Mesendoderm (in vitro differentiated cells): Measurements from ENCODE around the gene SIX2.

ENCODE experiments used
- DNase-seq: peaks from one replicate; pipeline ENCODE4 v3.0.0; 2013
- H2AK5ac ChIP-seq: 2 replicates; pipeline ENCODE4 v1.6.1; 2013; ENCODE audit warnings: low read length, inconsistent platforms
- H2BK120ac ChIP-seq: 2 replicates; pipeline ENCODE4 v1.6.1; 2013; ENCODE audit warnings: low read depth, mild to moderate bottlenecking, low read length, moderate library complexity, mixed read lengths
- H2BK15ac ChIP-seq: replicated peaks from 2 replicates; pipeline ENCODE4 v1.6.1; 2013; ENCODE audit warnings: low read depth, mild to moderate bottlenecking, moderate library complexity
- H2BK5ac ChIP-seq: 2 replicates; pipeline ENCODE4 v1.6.1; 2013; ENCODE audit warnings: low read length, inconsistent platforms
- H3K18ac ChIP-seq: 2 replicates; pipeline ENCODE4 v1.6.1; 2013; ENCODE audit warnings: mild to moderate bottlenecking, low read length, mixed read lengths
- H3K23ac ChIP-seq: one replicate; pipeline ENCODE4 v1.6.1; 2013; ENCODE audit warnings: low read length
- H3K27ac ChIP-seq: 2 replicates; pipeline ENCODE4 v1.5.1; 2013; ENCODE audit warnings: low read depth, mild to moderate bottlenecking, inconsistent platforms, low read length, moderate library complexity
- H3K27me3 ChIP-seq: 2 replicates; pipeline ENCODE4 v1.6.1; 2013; ENCODE audit warnings: low read length, control low read depth, mild to moderate bottlenecking, inconsistent platforms; ENCODE audit not compliant: insufficient read depth, poor library complexity
- H3K36me3 ChIP-seq: 2 replicates; pipeline ENCODE4 v1.6.1; 2013; ENCODE audit warnings: low read length, inconsistent platforms; ENCODE audit not compliant: control insufficient read depth, insufficient read depth
- H3K4ac ChIP-seq: one replicate; pipeline ENCODE4 v1.6.1; 2013; ENCODE audit warnings: low read depth, mild to moderate bottlenecking, low read length, moderate library complexity
- H3K4me1 ChIP-seq: 2 replicates; pipeline ENCODE4 v1.6.1; 2013; ENCODE audit warnings: low read depth, low read length, inconsistent platforms; ENCODE audit not compliant: control insufficient read depth
- H3K4me2 ChIP-seq: 2 replicates; pipeline ENCODE4 v1.6.1; 2013; ENCODE audit warnings: low read length
- H3K4me3 ChIP-seq: 2 replicates; pipeline ENCODE4 v1.5.1; 2013; ENCODE audit warnings: mild to moderate bottlenecking, low read length
- H3K56ac ChIP-seq: one replicate; pipeline ENCODE4 v1.6.1; 2013; ENCODE audit warnings: low read length
- H3K79me1 ChIP-seq: 2 replicates; pipeline ENCODE4 v1.6.1; 2013; ENCODE audit warnings: low read length, inconsistent platforms
- H3K79me2 ChIP-seq: 2 replicates; pipeline ENCODE4 v1.6.1; 2013; ENCODE audit warnings: mild to moderate bottlenecking, low read length; ENCODE audit not compliant: control insufficient read depth, insufficient read depth
- H3K9ac ChIP-seq: 2 replicates; pipeline ENCODE4 v1.6.1; 2013; ENCODE audit warnings: low read length, inconsistent platforms
- H4K5ac ChIP-seq: one replicate; pipeline ENCODE4 v1.6.1; 2013; ENCODE audit warnings: low read length
- H4K8ac ChIP-seq: one replicate; pipeline ENCODE4 v1.6.1; 2013; ENCODE audit warnings: low read depth, mild to moderate bottlenecking, control low read depth, low read length, moderate library complexity
- whole genome bisulfite sequencing: extraction: QIAGEN DNeasy Blood & Tissue Kit; methylation state at CpG from one replicate; pipeline ENCODE4 v1.1.7; 2013; ENCODE audit warnings: low lambda C conversion rate, missing lambda C conversion rate; ENCODE audit not compliant: insufficient coverage; ENCODE audit errors: extremely low coverage; 5-methylcytosine and 5-hydroxymethylcytosine counted together

The SIX2 gene

GRCh38 chr2:45011621-45012602 is 2.7 kb upstream of the SIX2 start:
- H3K4ac ChIP-seq: no peak overlapping the region
- no peak overlapping the region for H3K56ac ChIP-seq
- no peak overlapping the region for H2AK5ac ChIP-seq
- no peaks in the 10 kb centered on the region for H3K79me1 ChIP-seq
- H4K5ac ChIP-seq: no peak overlapping the region
- DNase-seq: no peak
- H3K18ac ChIP-seq: no peak overlapping the region
- no peaks in the 10 kb centered on the region for H3K4me1 ChIP-seq
- H2BK5ac ChIP-seq: no peak overlapping the region
- WGBS: no CpG with 5 or more reads among the region's 10 CpGs
- no peaks in the 10 kb centered on the region for H3K79me2 ChIP-seq
- H3K27ac ChIP-seq: no peak overlapping the region
- no peaks in the 10 kb centered on the region for H3K36me3 ChIP-seq
- no peak overlapping the region for H2BK15ac ChIP-seq
- H3K27me3 ChIP-seq: peaks cover 49% of the 10 kb centered on the region
- H2BK120ac ChIP-seq: no peak overlapping the region
- peak overlapping the region; percentile 75 for H3K23ac ChIP-seq
- no peak overlapping the region for H3K4me3 ChIP-seq
- no peak overlapping the region for H3K4me2 ChIP-seq
- H3K9ac ChIP-seq: no peak overlapping the region
- no peak overlapping the region for H4K8ac ChIP-seq

- no peak overlapping the region for H3K23ac ChIP-seq
- no peaks in the 10 kb centered on the region for H3K79me1 ChIP-seq
- H3K36me3 ChIP-seq: no peaks in the 10 kb centered on the region
- DNase-seq: no peak
- no peak overlapping the region for H3K4me3 ChIP-seq
- H4K5ac ChIP-seq: no peak overlapping the region
- no peaks in the 10 kb centered on the region for H3K4me1 ChIP-seq
- H2BK120ac ChIP-seq: no peak overlapping the region
- no peak overlapping the region for H3K56ac ChIP-seq
- WGBS: no CpG with 5 or more reads among the region's 3 CpGs
- no peak overlapping the region for H3K18ac ChIP-seq
- H2BK15ac ChIP-seq: no peak overlapping the region
- no peak overlapping the region for H3K4ac ChIP-seq
- H3K27ac ChIP-seq: no peak overlapping the region
- H3K27me3 ChIP-seq: peaks cover 57% of the 10 kb centered on the region
- no peak overlapping the region for H3K9ac ChIP-seq
- H3K79me2 ChIP-seq: no peaks in the 10 kb centered on the region
- no peak overlapping the region for H4K8ac ChIP-seq
- H2BK5ac ChIP-seq: no peak overlapping the region
- H3K4me2 ChIP-seq: no peak overlapping the region
- H2AK5ac ChIP-seq: no peak overlapping the region
Measured at GRCh38 chr2:45011121-45011520, 1.9 kb upstream of the SIX2 start.

GRCh38 chr2:45010702-45011012 is 1.4 kb upstream of the SIX2 start:
- Histone ChIP-seq H3K18ac (peak overlapping the region; percentile 28), H3K36me3 (no peaks in the 10 kb centered on the region), H2AK5ac (no peak overlapping the region), H3K27ac (no peak overlapping the region), H3K23ac (no peak overlapping the region), H3K4me1 (no peaks in the 10 kb centered on the region), H3K4ac (no peak overlapping the region), H2BK5ac (no peak overlapping the region), H4K8ac (no peak overlapping the region), H4K5ac (no peak overlapping the region), H3K56ac (peak overlapping the region; percentile 79), H3K4me2 (peak overlapping the region; percentile 49), H3K79me2 (no peaks in the 10 kb centered on the region), H3K9ac (peak overlapping the region; percentile 68), H3K4me3 (peak overlapping the region; percentile 15), H2BK120ac (no peak overlapping the region), H2BK15ac (no peak overlapping the region), H3K27me3 (peaks cover 61% of the 10 kb centered on the region), H3K79me1 (no peaks in the 10 kb centered on the region)
- no CpG with 5 or more reads among the region's 5 CpGs for WGBS
- no peak for DNase-seq

GRCh38 chr2:45009928-45010701 is 863 bp upstream of the SIX2 start:
- no peaks in the 10 kb centered on the region for H3K36me3 ChIP-seq
- no peak overlapping the region for H4K8ac ChIP-seq
- H3K4me1 ChIP-seq: no peaks in the 10 kb centered on the region
- H3K56ac ChIP-seq: peak overlapping the region; percentile 79
- H2AK5ac ChIP-seq: no peak overlapping the region
- H2BK5ac ChIP-seq: no peak overlapping the region
- H3K9ac ChIP-seq: peak overlapping the region; percentile 68
- WGBS: no CpG with 5 or more reads among the region's 56 CpGs
- H3K27me3 ChIP-seq: peaks cover 66% of the 10 kb centered on the region
- peak overlapping the region; percentile 15 for H3K4me3 ChIP-seq
- peak; percentile 88 for DNase-seq
- no peak overlapping the region for H3K4ac ChIP-seq
- H3K79me1 ChIP-seq: no peaks in the 10 kb centered on the region
- no peak overlapping the region for H2BK120ac ChIP-seq
- H3K27ac ChIP-seq: no peak overlapping the region
- H3K18ac ChIP-seq: peak overlapping the region; percentile 28
- H2BK15ac ChIP-seq: no peak overlapping the region
- H3K4me2 ChIP-seq: peak overlapping the region; percentile 49
- H3K79me2 ChIP-seq: no peaks in the 10 kb centered on the region
- H3K23ac ChIP-seq: no peak overlapping the region
- H4K5ac ChIP-seq: no peak overlapping the region

- peaks cover 79% of the 10 kb centered on the region for H3K27me3 ChIP-seq
- peak overlapping the region; percentile 13 for H3K18ac ChIP-seq
- H4K5ac ChIP-seq: no peak overlapping the region
- H3K4me1 ChIP-seq: no peaks in the 10 kb centered on the region
- peak overlapping the region; percentile 78 for H3K56ac ChIP-seq
- no peaks in the 10 kb centered on the region for H3K79me2 ChIP-seq
- no peak overlapping the region for H2BK120ac ChIP-seq
- H3K36me3 ChIP-seq: no peaks in the 10 kb centered on the region
- WGBS: no CpG with 5 or more reads among the region's 75 CpGs
- H2BK15ac ChIP-seq: no peak overlapping the region
- no peak overlapping the region for H3K4ac ChIP-seq
- H3K23ac ChIP-seq: no peak overlapping the region
- peak overlapping the region; percentile 21 for H3K4me2 ChIP-seq
- H3K9ac ChIP-seq: peak overlapping the region; percentile 62
- no peak overlapping the region for H2BK5ac ChIP-seq
- peak; percentile 65 for DNase-seq
- H3K27ac ChIP-seq: no peak overlapping the region
- no peak overlapping the region for H2AK5ac ChIP-seq
- H3K4me3 ChIP-seq: no peak overlapping the region
- H4K8ac ChIP-seq: no peak overlapping the region
- H3K79me1 ChIP-seq: no peaks in the 10 kb centered on the region
Measured at GRCh38 chr2:45008296-45009129, 739 bp downstream of the SIX2 start.
